HL-60 (cell line): ENCODE data around the gene ONECUT1.

Source experiments
- DNase-seq, 2 experiments: peaks; one replicate each; pipeline ENCODE4 v3.0.0-alpha.2; 2010 to 2020; ENCODE audit warnings: low read depth in 1 of 2, low spot score in 1 of 2
- H3K27ac ChIP-seq: fragments of 250-450 bp; sonication (Bioruptor Pico); replicated peaks from 2 replicates; pipeline ENCODE4 v1.5.1; 2020; ENCODE audit warnings: mild to moderate bottlenecking, moderate library complexity
- H3K27me3 ChIP-seq: fragments of 250-450 bp; sonication (Bioruptor Pico); 2 replicates; pipeline ENCODE4 v1.5.1; 2021; ENCODE audit warnings: mild to moderate bottlenecking, moderate library complexity; ENCODE audit not compliant: insufficient read depth, poor library complexity, severe bottlenecking
- H3K4me3 ChIP-seq: replicated peaks from 2 replicates; pipeline ENCODE4 v1.5.1; 2011; ENCODE audit warnings: mild to moderate bottlenecking, control low read depth, low read length; ENCODE audit not compliant: insufficient read depth
- GABPA ChIP-seq: IDR thresholded peaks from 2 replicates; pipeline ENCODE4 v1.6.1; 2012; ENCODE audit warnings: low read depth
- POLR2AphosphoS5 ChIP-seq: IDR thresholded peaks from 2 replicates; pipeline ENCODE4 v1.6.1; 2012; ENCODE audit warnings: low read depth
- SPI1 ChIP-seq: IDR thresholded peaks from 2 replicates; pipeline ENCODE4 v1.6.1; 2012; ENCODE audit warnings: low read depth, mild to moderate bottlenecking, borderline replicate concordance
- TF ChIP-seq, protein P1 (sequence below): IDR thresholded peaks from 2 replicates; pipeline ENCODE4 v1.6.1; 2012; ENCODE audit warnings: low read depth; ENCODE audit not compliant: insufficient replicate concordance
- TF ChIP-seq, protein P2 (sequence below): IDR thresholded peaks from one replicate; pipeline ENCODE4 v1.5.1; 2011; ENCODE audit warnings: low read length, control low read depth, inconsistent platforms; ENCODE audit not compliant: insufficient read depth

ONECUT1 gene

DNA sequence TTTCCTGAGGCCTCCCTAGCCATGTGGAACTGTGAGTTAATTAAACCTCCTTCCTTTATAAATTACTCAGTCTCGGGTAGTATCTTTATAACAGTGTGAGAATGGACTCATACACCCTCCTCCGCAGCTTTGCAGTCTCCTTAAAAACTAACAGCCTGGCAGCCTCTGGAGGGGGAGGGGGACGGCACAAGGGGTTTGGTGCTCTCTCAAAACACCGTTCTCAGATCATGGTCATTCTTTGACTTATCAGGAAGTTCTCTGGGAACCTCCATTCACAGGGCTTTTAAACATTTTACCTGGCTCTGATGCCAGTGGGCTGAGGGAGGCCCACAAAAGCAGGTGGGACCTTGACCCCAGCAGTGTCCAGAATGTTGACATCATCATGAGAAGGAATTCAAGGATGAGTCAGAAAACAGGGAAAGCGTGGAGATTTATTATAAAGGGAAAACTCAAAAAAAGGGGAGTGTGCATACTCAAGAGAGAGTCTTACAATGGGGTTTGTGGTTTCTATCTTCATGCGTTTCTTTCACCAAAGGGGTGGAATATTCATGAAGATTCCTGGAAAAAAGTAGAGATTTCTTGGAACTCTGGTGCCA lies 43.9 kb downstream of the ONECUT1 start:
- Histone ChIP-seq H3K27me3 (no peaks in the 10 kb centered on the region), H3K27ac (no peak overlapping the region), H3K4me3 (no peak overlapping the region)
- TF ChIP-seq SPI1 (no peak), GABPA (no peak), POLR2AphosphoS5 (no peak)
- TF ChIP-seq, protein P1, sequence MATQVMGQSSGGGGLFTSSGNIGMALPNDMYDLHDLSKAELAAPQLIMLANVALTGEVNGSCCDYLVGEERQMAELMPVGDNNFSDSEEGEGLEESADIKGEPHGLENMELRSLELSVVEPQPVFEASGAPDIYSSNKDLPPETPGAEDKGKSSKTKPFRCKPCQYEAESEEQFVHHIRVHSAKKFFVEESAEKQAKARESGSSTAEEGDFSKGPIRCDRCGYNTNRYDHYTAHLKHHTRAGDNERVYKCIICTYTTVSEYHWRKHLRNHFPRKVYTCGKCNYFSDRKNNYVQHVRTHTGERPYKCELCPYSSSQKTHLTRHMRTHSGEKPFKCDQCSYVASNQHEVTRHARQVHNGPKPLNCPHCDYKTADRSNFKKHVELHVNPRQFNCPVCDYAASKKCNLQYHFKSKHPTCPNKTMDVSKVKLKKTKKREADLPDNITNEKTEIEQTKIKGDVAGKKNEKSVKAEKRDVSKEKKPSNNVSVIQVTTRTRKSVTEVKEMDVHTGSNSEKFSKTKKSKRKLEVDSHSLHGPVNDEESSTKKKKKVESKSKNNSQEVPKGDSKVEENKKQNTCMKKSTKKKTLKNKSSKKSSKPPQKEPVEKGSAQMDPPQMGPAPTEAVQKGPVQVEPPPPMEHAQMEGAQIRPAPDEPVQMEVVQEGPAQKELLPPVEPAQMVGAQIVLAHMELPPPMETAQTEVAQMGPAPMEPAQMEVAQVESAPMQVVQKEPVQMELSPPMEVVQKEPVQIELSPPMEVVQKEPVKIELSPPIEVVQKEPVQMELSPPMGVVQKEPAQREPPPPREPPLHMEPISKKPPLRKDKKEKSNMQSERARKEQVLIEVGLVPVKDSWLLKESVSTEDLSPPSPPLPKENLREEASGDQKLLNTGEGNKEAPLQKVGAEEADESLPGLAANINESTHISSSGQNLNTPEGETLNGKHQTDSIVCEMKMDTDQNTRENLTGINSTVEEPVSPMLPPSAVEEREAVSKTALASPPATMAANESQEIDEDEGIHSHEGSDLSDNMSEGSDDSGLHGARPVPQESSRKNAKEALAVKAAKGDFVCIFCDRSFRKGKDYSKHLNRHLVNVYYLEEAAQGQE = no peak
- TF ChIP-seq, protein P2, sequence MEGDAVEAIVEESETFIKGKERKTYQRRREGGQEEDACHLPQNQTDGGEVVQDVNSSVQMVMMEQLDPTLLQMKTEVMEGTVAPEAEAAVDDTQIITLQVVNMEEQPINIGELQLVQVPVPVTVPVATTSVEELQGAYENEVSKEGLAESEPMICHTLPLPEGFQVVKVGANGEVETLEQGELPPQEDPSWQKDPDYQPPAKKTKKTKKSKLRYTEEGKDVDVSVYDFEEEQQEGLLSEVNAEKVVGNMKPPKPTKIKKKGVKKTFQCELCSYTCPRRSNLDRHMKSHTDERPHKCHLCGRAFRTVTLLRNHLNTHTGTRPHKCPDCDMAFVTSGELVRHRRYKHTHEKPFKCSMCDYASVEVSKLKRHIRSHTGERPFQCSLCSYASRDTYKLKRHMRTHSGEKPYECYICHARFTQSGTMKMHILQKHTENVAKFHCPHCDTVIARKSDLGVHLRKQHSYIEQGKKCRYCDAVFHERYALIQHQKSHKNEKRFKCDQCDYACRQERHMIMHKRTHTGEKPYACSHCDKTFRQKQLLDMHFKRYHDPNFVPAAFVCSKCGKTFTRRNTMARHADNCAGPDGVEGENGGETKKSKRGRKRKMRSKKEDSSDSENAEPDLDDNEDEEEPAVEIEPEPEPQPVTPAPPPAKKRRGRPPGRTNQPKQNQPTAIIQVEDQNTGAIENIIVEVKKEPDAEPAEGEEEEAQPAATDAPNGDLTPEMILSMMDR = no peak
- DNase-seq = no peak

DNA sequence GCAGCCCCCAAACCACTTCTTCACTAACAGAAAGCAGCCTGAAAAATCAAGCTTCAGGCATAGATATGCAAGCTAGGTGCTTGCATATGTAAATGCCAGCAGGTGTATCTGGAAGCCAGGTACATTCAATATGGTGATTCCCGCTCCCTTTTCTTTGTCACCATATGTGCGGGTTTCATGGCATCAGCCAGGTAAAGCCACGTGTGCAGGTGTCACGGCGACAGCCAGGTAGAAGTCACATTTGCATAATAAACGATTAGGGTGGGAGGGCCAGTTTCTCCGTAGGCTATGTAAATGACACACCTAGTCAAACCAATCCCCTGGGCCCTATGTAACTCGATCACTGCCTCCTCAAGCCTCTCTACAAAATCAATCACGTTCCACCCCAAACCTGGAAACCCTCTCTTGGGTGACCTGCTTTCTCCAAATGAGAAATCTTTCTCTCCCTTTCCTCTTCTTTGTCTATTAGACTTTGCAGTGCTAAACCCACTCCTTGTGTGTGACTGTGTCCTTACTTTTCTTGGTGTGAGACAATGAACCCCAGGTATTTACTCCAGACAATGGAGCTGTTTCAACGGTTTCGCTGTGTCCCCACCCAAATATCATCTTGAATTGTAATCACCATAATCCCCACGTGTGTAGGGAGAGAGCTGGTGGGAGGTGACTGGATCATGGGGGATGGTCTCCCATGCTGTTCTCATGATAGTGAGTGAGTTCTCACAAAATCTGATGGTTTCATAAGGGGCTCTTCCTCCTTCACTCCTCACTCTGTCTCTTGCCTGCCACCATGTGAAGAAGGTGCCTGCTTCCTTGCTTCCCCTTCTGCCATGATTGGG lies 44.6 kb downstream of the ONECUT1 start:
- no peak for DNase-seq
- no peak overlapping the region for H3K27ac ChIP-seq
- no peak overlapping the region for H3K4me3 ChIP-seq
- no peaks in the 10 kb centered on the region for H3K27me3 ChIP-seq
- TF ChIP-seq SPI1 (no peak), POLR2AphosphoS5 (no peak), GABPA (no peak)
- TF ChIP-seq, protein P1 = no peak
- TF ChIP-seq, protein P2 = no peak

DNA sequence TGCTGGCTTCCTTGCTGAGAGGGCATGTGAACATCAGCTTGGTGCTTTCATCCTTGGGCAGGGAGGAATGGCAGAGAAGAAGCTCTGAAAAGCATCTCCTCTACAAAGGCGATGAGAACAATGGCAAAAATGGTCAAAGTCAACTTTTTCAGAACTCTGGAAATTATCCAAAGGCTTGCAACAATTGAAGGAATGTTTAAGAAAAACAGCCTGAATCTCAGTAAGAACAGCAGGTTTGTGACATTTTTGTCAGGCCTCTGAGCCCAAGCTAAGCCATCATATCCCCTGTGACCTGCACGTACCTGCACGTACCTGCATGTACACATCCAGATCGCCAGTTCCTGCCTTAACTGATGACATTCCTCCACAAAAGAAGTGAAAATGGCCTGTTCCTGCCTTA lies 51.8 kb downstream of the ONECUT1 start:
- no peak for DNase-seq
- Histone ChIP-seq H3K4me3 (no peak overlapping the region), H3K27ac (no peak overlapping the region), H3K27me3 (peaks cover 4% of the 10 kb centered on the region)
- no peak for TF ChIP-seq GABPA
- TF ChIP-seq SPI1 = no peak
- TF ChIP-seq, protein P1 = no peak
